SU-DHL-6 (cell line): ENCODE measurements around the gene DPP3.

Experiments used
- EZH2phosphoT487 ChIP-seq: fragments of 200-600 bp; sonication (generic), shearing (Covaris generic); conservative IDR thresholded peaks from 2 replicates; pipeline ENCODE4 v1.6.1; 2018; ENCODE audit warnings: mild to moderate bottlenecking, antibody characterized with exemption, low read length, moderate library complexity, mixed read lengths
- TF ChIP-seq, protein P1 (sequence below): fragments of 200-600 bp; sonication (generic); IDR thresholded peaks from one replicate; pipeline ENCODE4 v1.5.1; 2017; ENCODE audit warnings: antibody characterized with exemption, mild to moderate bottlenecking, low read length, moderate library complexity; ENCODE audit not compliant: insufficient read depth, poor library complexity, severe bottlenecking

GRCh38 chr11:66545701-66546367, 65.6 kb downstream of the DPP3 start, which contains the start of gene ZDHHC24:
- TF ChIP-seq, protein P1, sequence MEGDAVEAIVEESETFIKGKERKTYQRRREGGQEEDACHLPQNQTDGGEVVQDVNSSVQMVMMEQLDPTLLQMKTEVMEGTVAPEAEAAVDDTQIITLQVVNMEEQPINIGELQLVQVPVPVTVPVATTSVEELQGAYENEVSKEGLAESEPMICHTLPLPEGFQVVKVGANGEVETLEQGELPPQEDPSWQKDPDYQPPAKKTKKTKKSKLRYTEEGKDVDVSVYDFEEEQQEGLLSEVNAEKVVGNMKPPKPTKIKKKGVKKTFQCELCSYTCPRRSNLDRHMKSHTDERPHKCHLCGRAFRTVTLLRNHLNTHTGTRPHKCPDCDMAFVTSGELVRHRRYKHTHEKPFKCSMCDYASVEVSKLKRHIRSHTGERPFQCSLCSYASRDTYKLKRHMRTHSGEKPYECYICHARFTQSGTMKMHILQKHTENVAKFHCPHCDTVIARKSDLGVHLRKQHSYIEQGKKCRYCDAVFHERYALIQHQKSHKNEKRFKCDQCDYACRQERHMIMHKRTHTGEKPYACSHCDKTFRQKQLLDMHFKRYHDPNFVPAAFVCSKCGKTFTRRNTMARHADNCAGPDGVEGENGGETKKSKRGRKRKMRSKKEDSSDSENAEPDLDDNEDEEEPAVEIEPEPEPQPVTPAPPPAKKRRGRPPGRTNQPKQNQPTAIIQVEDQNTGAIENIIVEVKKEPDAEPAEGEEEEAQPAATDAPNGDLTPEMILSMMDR = no peak
- TF ChIP-seq EZH2phosphoT487 = no peak
